Activated naive CD4-positive, alpha-beta T cell treated with anti-CD3 and anti-CD28 coated beads, Interleukin-2, amount 50 U/mL, for 24 hours (primary cell): Measurements from ENCODE around the gene NTNG1.

ENCODE experiments used
- H3K27ac Mint-ChIP-seq: one replicate; pipeline ENCODE4 v1.8.0; 2021; ENCODE audit warnings: mild to moderate bottlenecking, mixed read lengths
- H3K27me3 Mint-ChIP-seq: one replicate; pipeline ENCODE4 v1.8.0; 2021; ENCODE audit warnings: mixed read lengths
- H3K36me3 Mint-ChIP-seq: one replicate; pipeline ENCODE4 v1.8.0; 2021; ENCODE audit warnings: mixed read lengths
- H3K4me1 Mint-ChIP-seq: one replicate; pipeline ENCODE4 v1.8.0; 2021; ENCODE audit warnings: mixed read lengths
- H3K4me3 Mint-ChIP-seq: one replicate; pipeline ENCODE4 v1.8.0; 2021; ENCODE audit warnings: mild to moderate bottlenecking, mixed read lengths
- H3K9me3 Mint-ChIP-seq: one replicate; pipeline ENCODE4 v1.8.0; 2021; ENCODE audit warnings: mixed read lengths

The NTNG1 gene

DNA sequence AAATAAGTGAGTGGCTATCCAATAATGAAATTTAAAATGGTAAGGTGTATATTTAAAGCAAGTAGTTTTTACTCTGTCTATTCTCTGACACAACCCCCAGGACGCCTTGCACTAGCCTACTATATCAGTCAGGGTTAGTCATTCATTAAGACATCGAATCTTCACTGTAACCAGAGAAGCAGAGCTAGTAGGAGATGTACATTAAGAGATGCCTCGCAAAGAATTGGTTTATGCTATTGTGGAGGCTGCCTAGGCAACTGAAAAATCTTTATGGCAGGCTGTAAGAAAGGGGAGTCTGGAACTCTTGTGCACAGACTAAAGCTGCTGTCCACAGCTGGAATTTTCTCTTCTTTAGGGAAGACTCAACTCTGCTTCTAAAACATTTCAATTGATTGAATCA is 28.8 kb downstream of the NTNG1 start:
- H3K27ac Mint-ChIP-seq, result no peak overlapping the region
- no peak overlapping the region for H3K4me3 Mint-ChIP-seq
- no peaks in the 10 kb centered on the region for H3K36me3 Mint-ChIP-seq
- H3K27me3 Mint-ChIP-seq, result peaks cover 8% of the 10 kb centered on the region
- peaks cover 9% of the 10 kb centered on the region for H3K9me3 Mint-ChIP-seq
- no peaks in the 10 kb centered on the region for H3K4me1 Mint-ChIP-seq

- no peak overlapping the region for H3K27ac Mint-ChIP-seq
Measured at GRCh38 chr1:107171333-107171732, 30.5 kb downstream of the NTNG1 start.

GRCh38 chr1:107172450-107173170 is 31.8 kb downstream of the NTNG1 start:
- H3K27me3 Mint-ChIP-seq, result peaks cover 5% of the 10 kb centered on the region
- no peak overlapping the region for H3K4me3 Mint-ChIP-seq
- H3K9me3 Mint-ChIP-seq, result no peaks in the 10 kb centered on the region
- H3K4me1 Mint-ChIP-seq, result no peaks in the 10 kb centered on the region
- H3K36me3 Mint-ChIP-seq, result no peaks in the 10 kb centered on the region
- H3K27ac Mint-ChIP-seq, result no peak overlapping the region

More at GRCh38 chr1:107171333-107171732, 30.5 kb downstream of the NTNG1 start:
- Mint-ChIP-seq H3K27me3 (peaks cover 5% of the 10 kb centered on the region), H3K9me3 (no peaks in the 10 kb centered on the region), H3K4me3 (no peak overlapping the region), H3K4me1 (no peaks in the 10 kb centered on the region), H3K36me3 (no peaks in the 10 kb centered on the region)

- H3K27ac Mint-ChIP-seq, result no peak overlapping the region
- no peaks in the 10 kb centered on the region for H3K4me1 Mint-ChIP-seq
- no peak overlapping the region for H3K4me3 Mint-ChIP-seq
- H3K9me3 Mint-ChIP-seq, result no peaks in the 10 kb centered on the region
- peaks cover 3% of the 10 kb centered on the region for H3K27me3 Mint-ChIP-seq
- no peaks in the 10 kb centered on the region for H3K36me3 Mint-ChIP-seq
Measured at GRCh38 chr1:107175102-107175909, 34.5 kb downstream of the NTNG1 start.

DNA sequence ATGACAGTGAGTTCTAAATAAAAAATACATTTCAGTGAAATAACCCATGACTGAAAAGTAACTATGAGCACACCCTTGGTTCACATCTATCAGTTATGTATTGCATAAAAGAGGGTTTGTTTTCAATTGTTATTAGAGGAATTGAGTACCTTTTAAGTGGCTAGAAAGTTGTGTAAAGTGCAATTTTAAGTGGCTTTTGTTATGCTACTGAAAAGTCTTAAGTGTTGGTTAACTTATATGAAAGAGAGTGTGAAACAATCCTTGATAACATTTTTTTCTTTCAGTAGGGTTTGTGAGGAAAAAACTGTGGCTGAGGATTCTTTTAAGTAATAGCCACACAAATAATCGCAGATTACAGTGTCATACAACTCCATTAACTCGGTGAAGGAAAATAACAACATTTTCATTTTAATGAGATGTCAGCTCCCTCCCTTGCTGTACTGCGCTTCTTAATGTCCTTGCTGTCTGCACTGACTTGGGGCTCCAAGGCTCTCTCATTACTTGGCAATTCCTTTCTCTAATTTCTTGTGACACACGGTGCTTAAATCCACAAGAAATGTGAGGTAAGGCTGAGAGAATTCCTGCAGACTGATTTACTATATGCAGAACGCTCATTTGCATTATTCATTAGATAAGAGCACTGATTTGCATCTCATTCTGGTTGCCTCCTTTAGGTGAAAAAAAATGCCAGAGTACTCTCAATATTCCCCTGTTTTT is 40.6 kb downstream of the NTNG1 start:
- Mint-ChIP-seq H3K4me3 (no peak overlapping the region), H3K4me1 (no peaks in the 10 kb centered on the region), H3K27ac (no peak overlapping the region), H3K36me3 (no peaks in the 10 kb centered on the region), H3K27me3 (peaks cover 3% of the 10 kb centered on the region), H3K9me3 (no peaks in the 10 kb centered on the region)

GRCh38 chr1:107183011-107183410 is 42.2 kb downstream of the NTNG1 start:
- Mint-ChIP-seq H3K36me3 (no peaks in the 10 kb centered on the region), H3K9me3 (no peaks in the 10 kb centered on the region), H3K27ac (no peak overlapping the region), H3K4me3 (no peak overlapping the region), H3K4me1 (no peaks in the 10 kb centered on the region), H3K27me3 (peaks cover 3% of the 10 kb centered on the region)

GRCh38 chr1:107184888-107185287 is 44.0 kb downstream of the NTNG1 start:
- H3K4me1 Mint-ChIP-seq, result no peaks in the 10 kb centered on the region
- no peak overlapping the region for H3K4me3 Mint-ChIP-seq
- H3K27ac Mint-ChIP-seq, result no peak overlapping the region
- peaks cover 3% of the 10 kb centered on the region for H3K27me3 Mint-ChIP-seq
- H3K9me3 Mint-ChIP-seq, result peaks cover 2% of the 10 kb centered on the region
- no peaks in the 10 kb centered on the region for H3K36me3 Mint-ChIP-seq

DNA sequence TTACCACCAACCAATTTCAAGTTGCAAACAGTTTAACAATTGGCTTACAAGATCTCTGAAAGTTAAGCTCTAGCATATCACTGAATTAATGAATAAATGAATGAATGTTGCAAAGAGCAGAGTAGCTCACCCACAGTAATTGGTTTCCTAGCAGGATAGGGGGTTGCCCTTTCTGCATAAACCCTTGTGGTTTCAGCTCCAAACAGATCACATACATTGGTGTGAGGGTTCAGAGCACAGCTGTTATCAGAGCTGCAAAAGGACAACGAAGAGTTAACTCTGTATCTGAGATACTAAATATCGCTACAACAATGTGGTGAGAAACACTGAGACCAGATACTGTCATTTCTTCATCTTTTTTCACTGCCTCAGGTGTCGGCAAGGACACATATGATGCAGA is 46.6 kb downstream of the NTNG1 start:
- Mint-ChIP-seq H3K27ac (no peak overlapping the region), H3K36me3 (no peaks in the 10 kb centered on the region), H3K9me3 (peaks cover 4% of the 10 kb centered on the region), H3K27me3 (peaks cover 3% of the 10 kb centered on the region), H3K4me1 (no peaks in the 10 kb centered on the region), H3K4me3 (no peak overlapping the region)

DNA sequence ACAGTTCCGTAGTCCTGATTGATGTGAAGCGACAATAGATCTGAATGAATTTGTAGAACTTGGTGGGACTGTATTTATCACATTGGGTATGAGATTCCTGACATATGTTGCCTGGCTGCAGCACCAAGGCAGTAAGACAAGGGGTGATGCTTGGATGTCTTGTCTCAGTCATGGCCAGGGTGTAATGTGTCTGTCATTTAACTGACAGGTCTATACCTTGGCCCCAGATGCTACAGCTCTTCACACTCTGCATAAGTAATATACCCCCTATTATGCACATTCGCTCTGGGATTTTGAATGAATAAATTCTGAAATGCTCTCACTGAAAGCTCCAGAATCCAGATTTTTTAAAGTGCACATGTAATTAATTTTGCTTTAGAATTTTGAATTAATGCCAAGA is 47.3 kb downstream of the NTNG1 start:
- no peaks in the 10 kb centered on the region for H3K36me3 Mint-ChIP-seq
- H3K27ac Mint-ChIP-seq, result no peak overlapping the region

DNA sequence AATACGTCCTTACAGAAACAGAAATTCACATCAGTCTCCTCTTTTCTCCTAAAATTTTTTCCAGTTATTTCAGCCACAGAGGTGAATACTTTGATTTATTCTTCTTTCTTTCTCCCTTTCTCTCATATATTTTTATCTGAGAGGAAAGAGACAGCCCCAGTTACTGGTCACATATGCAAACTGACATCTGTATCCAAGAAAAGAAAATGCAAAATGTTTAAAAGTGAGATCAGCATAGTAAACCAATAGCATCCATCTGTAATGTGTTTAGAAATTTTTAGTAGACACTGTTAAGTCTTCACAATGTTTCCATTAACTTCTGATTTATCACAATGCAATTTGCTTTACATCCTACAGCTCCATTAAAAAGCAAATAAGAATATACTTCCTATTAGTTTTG is 53.5 kb downstream of the NTNG1 start:
- no peaks in the 10 kb centered on the region for H3K36me3 Mint-ChIP-seq
- no peaks in the 10 kb centered on the region for H3K4me1 Mint-ChIP-seq
- H3K27ac Mint-ChIP-seq, result no peak overlapping the region
- H3K9me3 Mint-ChIP-seq, result peaks cover 4% of the 10 kb centered on the region
- no peaks in the 10 kb centered on the region for H3K27me3 Mint-ChIP-seq
- H3K4me3 Mint-ChIP-seq, result no peak overlapping the region

More for the DNA sequence above, 47.3 kb downstream of the NTNG1 start:
- no peak overlapping the region for H3K4me3 Mint-ChIP-seq
- H3K4me1 Mint-ChIP-seq, result no peaks in the 10 kb centered on the region
- H3K27me3 Mint-ChIP-seq, result peaks cover 1% of the 10 kb centered on the region
- peaks cover 4% of the 10 kb centered on the region for H3K9me3 Mint-ChIP-seq

- Mint-ChIP-seq H3K4me1 (no peaks in the 10 kb centered on the region), H3K4me3 (no peak overlapping the region), H3K36me3 (no peaks in the 10 kb centered on the region), H3K27me3 (no peaks in the 10 kb centered on the region), H3K9me3 (no peaks in the 10 kb centered on the region), H3K27ac (no peak overlapping the region)
Measured at GRCh38 chr1:107195476-107195875, 54.6 kb downstream of the NTNG1 start.

GRCh38 chr1:107196973-107197562 is 56.2 kb downstream of the NTNG1 start:
- peaks cover 2% of the 10 kb centered on the region for H3K27me3 Mint-ChIP-seq
- H3K9me3 Mint-ChIP-seq, result peaks cover 7% of the 10 kb centered on the region
- no peaks in the 10 kb centered on the region for H3K4me1 Mint-ChIP-seq
- H3K4me3 Mint-ChIP-seq, result no peak overlapping the region
- H3K27ac Mint-ChIP-seq, result no peak overlapping the region
- no peaks in the 10 kb centered on the region for H3K36me3 Mint-ChIP-seq

GRCh38 chr1:107198561-107198960 is 57.7 kb downstream of the NTNG1 start:
- peaks cover 2% of the 10 kb centered on the region for H3K27me3 Mint-ChIP-seq
- H3K4me3 Mint-ChIP-seq, result no peak overlapping the region
- no peaks in the 10 kb centered on the region for H3K4me1 Mint-ChIP-seq
- H3K9me3 Mint-ChIP-seq, result peaks cover 7% of the 10 kb centered on the region
- no peaks in the 10 kb centered on the region for H3K36me3 Mint-ChIP-seq
- H3K27ac Mint-ChIP-seq, result no peak overlapping the region

DNA sequence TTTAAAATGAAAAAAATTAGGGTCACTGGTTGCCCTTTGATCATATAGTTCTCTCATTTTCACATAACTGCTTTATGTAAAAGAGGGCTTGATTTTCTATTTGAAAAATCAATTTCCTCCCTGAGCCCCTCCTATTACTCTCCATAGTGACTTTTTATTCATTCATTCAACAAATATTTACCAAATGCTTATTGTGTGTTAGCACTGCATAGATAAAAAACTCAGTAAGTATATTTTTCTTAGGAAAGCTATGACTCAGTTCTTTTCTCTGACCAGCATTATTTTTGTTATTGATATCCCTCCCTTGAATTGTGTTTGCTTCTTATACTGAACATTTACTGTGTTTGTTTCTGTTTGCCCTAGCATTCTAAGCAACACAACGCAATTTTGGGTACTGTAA is 59.8 kb downstream of the NTNG1 start:
- H3K4me3 Mint-ChIP-seq, result no peak overlapping the region
- no peaks in the 10 kb centered on the region for H3K36me3 Mint-ChIP-seq
- no peak overlapping the region for H3K27ac Mint-ChIP-seq
- no peaks in the 10 kb centered on the region for H3K4me1 Mint-ChIP-seq
- peaks cover 2% of the 10 kb centered on the region for H3K27me3 Mint-ChIP-seq
- H3K9me3 Mint-ChIP-seq, result peaks cover 7% of the 10 kb centered on the region

GRCh38 chr1:107202007-107202406 is 61.2 kb downstream of the NTNG1 start:
- no peak overlapping the region for H3K4me3 Mint-ChIP-seq
- H3K9me3 Mint-ChIP-seq, result peaks cover 11% of the 10 kb centered on the region
- H3K27ac Mint-ChIP-seq, result no peak overlapping the region
- H3K36me3 Mint-ChIP-seq, result no peaks in the 10 kb centered on the region
- H3K27me3 Mint-ChIP-seq, result peaks cover 3% of the 10 kb centered on the region
- no peaks in the 10 kb centered on the region for H3K4me1 Mint-ChIP-seq
